ENCODE results near the gene PRPF18. TPM values are rescaled to one million over a fixed set of nuclear protein-coding genes. Genes with fewer than 3 reads are reported as not detected.

The PRPF18 gene
- total and polyA plus RNA-seq, 2 of the 4 experiments (the other 2 are of a cell fraction): 10.0 to 16.9 TPM

DNA sequence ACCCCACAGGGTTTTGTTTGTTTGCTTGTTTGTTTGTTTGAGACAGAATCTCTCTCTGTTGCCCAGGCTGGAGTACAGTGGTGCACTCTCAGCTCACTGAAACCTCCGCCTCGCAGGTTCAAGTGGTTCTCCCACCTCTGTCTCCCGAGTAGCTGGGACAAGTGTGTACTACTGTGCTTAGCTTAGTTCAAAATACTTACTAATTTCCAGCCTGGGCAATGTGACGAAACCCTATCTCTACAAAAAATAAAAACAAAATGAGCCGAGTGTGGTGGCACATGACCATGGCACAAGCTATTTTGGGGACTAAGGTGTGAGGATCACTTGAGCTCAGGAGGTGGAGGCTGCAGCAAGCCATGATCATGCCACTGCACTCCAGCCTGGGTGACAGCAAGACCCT lies 15.2 kb upstream of the PRPF18 start:
- H3K27me3 ChIP-seq (ENCODE audit: control insufficient read depth, insufficient read depth, low read length): peaks cover 7% of the 10 kb centered on the region
- H2AFZ ChIP-seq (replicated peaks; ENCODE audit: low read length, poor library complexity): no peak overlapping the region
- no peak overlapping the region for H4K8ac ChIP-seq (ENCODE audit: low read depth in 2 of 2, low read length in 2 of 2)
- in situ Hi-C loops (cut with MboI; ENCODE audit: low sequenced_read_pairs): no loop called here
- ChIA-PET POLR2A (ENCODE audit: unreplicated experiment) (no interaction called here), CTCF (no interaction called here)
- no peak overlapping the region for H2BK5ac ChIP-seq (ENCODE audit: low read depth, low read length, poor library complexity, severe bottlenecking)
- no peak overlapping the region for H4K91ac ChIP-seq (ENCODE audit: insufficient read depth, low read depth, low read length)
- no peak overlapping the region for H2BK120ac ChIP-seq (ENCODE audit: low read depth, low read length)
- no peak overlapping the region for H3K56ac ChIP-seq (ENCODE audit: extremely low read depth, insufficient read depth, low read length)
- H3K23ac ChIP-seq (ENCODE audit: low read depth, low read length): no peak overlapping the region
- no peak overlapping the region for H2BK15ac ChIP-seq (ENCODE audit: low read depth, low read length)
- no peak overlapping the region for H2AK9ac ChIP-seq (replicated peaks; ENCODE audit: low read depth, low read length, poor library complexity)
- no CpG with 5 or more reads among the region's 5 CpGs for WGBS, 2 experiments (ENCODE audit: extremely low coverage in 2 of 2, insufficient read length in 1 of 2)
- dilution Hi-C loops (cut with HindIII; ENCODE audit: low sequenced_read_pairs, unreplicated experiment): no loop called here
- no peak overlapping the region for H3K9ac ChIP-seq (ENCODE audit: low read depth, low read length)
- no peak overlapping the region for H3K4ac ChIP-seq (ENCODE audit: low read depth, low read length)
- no peak overlapping the region for H3K4me2 ChIP-seq (ENCODE audit: low read depth, low read length)
- no peak overlapping the region for H3K27ac ChIP-seq (ENCODE audit: insufficient read depth, low read length)
- no peaks in the 10 kb centered on the region for H3K36me3 ChIP-seq (ENCODE audit: control insufficient read depth, insufficient read depth, low read length)
- H4K20me1 ChIP-seq (ENCODE audit: insufficient read depth, low read length): no peaks in the 10 kb centered on the region
- no peaks in the 10 kb centered on the region for H3K9me1 ChIP-seq (ENCODE audit: insufficient read depth, low read length)
- H3K9me3 ChIP-seq (ENCODE audit: control insufficient read depth, insufficient read depth, low read length): 0 out of 2 replicates have a peak, but pooled peaks cover 3% of the 10 kb centered on the region
- intact Hi-C loops (cut with micrococcal nuclease): loop anchor here (5.0 kb wide), 1 partner anchor 39 kb away; no protein-coding TSS in a partner anchor
- H4K5ac ChIP-seq (ENCODE audit: low read depth, low read length): no peak overlapping the region
- TF ChIP-seq, protein P1, sequence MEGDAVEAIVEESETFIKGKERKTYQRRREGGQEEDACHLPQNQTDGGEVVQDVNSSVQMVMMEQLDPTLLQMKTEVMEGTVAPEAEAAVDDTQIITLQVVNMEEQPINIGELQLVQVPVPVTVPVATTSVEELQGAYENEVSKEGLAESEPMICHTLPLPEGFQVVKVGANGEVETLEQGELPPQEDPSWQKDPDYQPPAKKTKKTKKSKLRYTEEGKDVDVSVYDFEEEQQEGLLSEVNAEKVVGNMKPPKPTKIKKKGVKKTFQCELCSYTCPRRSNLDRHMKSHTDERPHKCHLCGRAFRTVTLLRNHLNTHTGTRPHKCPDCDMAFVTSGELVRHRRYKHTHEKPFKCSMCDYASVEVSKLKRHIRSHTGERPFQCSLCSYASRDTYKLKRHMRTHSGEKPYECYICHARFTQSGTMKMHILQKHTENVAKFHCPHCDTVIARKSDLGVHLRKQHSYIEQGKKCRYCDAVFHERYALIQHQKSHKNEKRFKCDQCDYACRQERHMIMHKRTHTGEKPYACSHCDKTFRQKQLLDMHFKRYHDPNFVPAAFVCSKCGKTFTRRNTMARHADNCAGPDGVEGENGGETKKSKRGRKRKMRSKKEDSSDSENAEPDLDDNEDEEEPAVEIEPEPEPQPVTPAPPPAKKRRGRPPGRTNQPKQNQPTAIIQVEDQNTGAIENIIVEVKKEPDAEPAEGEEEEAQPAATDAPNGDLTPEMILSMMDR (conservative IDR thresholded peaks at IDR 0.05; ENCODE audit: low read depth, low read length): no peak
- TF ChIP-seq SMC3 (IDR thresholded peaks at IDR 0.05; ENCODE audit: low read depth, low read length): no peak
- TF ChIP-seq POLR2A (IDR thresholded peaks at IDR 0.05; ENCODE audit: low read depth, low read length): no peak
- no peak for TF ChIP-seq FOS (IDR thresholded peaks at IDR 0.05; ENCODE audit: low read depth, low read length)
- TF ChIP-seq MAZ (IDR thresholded peaks at IDR 0.05; ENCODE audit: borderline replicate concordance, low read depth, low read length): no peak
- no peak overlapping the region for H3K14ac ChIP-seq (replicated peaks; ENCODE audit: low read depth, low read length)
- no peak overlapping the region for H2AK5ac ChIP-seq (ENCODE audit: low read depth, low read length)
- no peak overlapping the region for H2BK20ac ChIP-seq (ENCODE audit: low read depth, low read length)
- H3K18ac ChIP-seq (ENCODE audit: low read depth, low read length): no peak overlapping the region
- DNase-seq (no peak), ATAC-seq (ENCODE audit: low read depth) (no peak)
- H3K4me3 ChIP-seq (ENCODE audit: insufficient read depth, low read depth, low read length): no peak overlapping the region
- BruUV-seq (replicated peaks): no TSS peak
- no peaks in the 10 kb centered on the region for H3K79me1 ChIP-seq (ENCODE audit: low read depth in 1 of 2, low read length in 2 of 2)
- no peaks in the 10 kb centered on the region for H3K4me1 ChIP-seq (ENCODE audit: control insufficient read depth, insufficient read depth, low read length)

Data from IMR-90 (cell line).